BJ (cell line): ENCODE data around the gene HMCN1. TPM values are rescaled to one million over a fixed set of nuclear protein-coding genes. Genes with fewer than 3 reads are reported as not detected.

Experiments used
- CTCF ChIA-PET: fragments of 350-600 bp; formaldehyde crosslinking; extraction: SDS; loops from one replicate; lab custom pipeline; 2021; ENCODE audit warnings: antibody characterized with exemption, inconsistent platforms; lab: Yijun Ruan, JAX
- POLR2A ChIA-PET: fragments of 300-600 bp; sonication (Branson Sonifier 250); formaldehyde crosslinking; extraction: SDS; loops from one replicate; lab custom pipeline; 2021; ENCODE audit warnings: antibody characterized with exemption; lab: Charles Lee
- DNase-seq: peaks from one replicate; pipeline ENCODE4 v3.0.0-alpha.2; 2011; ENCODE audit warnings: low read depth
- H3K27me3 ChIP-seq: 2 replicates; pipeline ENCODE4 v1.6.0; 2011; ENCODE audit warnings: low read length; ENCODE audit not compliant: control insufficient read depth, insufficient read depth
- H3K36me3 ChIP-seq: 2 replicates; pipeline ENCODE4 v1.5.1; 2011; ENCODE audit warnings: low read length; ENCODE audit not compliant: control insufficient read depth, insufficient read depth
- H3K4me3 ChIP-seq: 2 replicates; pipeline ENCODE4 v1.5.1; 2011; ENCODE audit warnings: low read depth, mild to moderate bottlenecking, control low read depth, low read length
- polyA plus RNA-seq: library from polyadenylated mRNA; depleted of rRNA; stranded (reverse); fragments of >200 nt; gene quantifications from 2 replicates; pipeline ENCODE4 v1.2.3, GENCODE V29; 2011
- TF ChIP-seq, protein P1 (sequence below): IDR thresholded peaks from 2 replicates; pipeline ENCODE4 v1.5.1; 2011; ENCODE audit warnings: low read depth, mild to moderate bottlenecking, control low read depth, inconsistent platforms, low read length, moderate library complexity; ENCODE audit not compliant: insufficient read depth

Gene HMCN1
- polyA plus RNA-seq, 1 experiment, result 13.3 TPM

DNA sequence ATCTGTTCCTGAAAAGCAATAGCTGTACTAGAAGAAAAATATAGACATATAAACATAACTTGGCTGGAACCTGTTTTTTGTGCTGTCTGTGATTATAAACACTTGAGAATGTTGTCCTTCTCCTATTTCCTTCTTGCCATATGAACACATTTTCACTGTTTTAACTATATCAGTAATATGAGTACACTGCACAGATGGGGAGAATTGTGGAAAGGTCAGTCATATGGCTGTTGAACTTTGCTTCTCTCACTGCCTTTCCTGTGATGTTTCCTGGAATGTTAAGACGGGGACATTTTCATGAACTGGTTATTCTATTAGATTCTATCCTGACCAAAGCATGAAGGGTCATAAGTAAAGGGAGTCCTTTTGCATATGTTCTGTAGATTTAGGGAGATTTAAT lies 24.9 kb downstream of the HMCN1 start:
- TF ChIP-seq, protein P1, sequence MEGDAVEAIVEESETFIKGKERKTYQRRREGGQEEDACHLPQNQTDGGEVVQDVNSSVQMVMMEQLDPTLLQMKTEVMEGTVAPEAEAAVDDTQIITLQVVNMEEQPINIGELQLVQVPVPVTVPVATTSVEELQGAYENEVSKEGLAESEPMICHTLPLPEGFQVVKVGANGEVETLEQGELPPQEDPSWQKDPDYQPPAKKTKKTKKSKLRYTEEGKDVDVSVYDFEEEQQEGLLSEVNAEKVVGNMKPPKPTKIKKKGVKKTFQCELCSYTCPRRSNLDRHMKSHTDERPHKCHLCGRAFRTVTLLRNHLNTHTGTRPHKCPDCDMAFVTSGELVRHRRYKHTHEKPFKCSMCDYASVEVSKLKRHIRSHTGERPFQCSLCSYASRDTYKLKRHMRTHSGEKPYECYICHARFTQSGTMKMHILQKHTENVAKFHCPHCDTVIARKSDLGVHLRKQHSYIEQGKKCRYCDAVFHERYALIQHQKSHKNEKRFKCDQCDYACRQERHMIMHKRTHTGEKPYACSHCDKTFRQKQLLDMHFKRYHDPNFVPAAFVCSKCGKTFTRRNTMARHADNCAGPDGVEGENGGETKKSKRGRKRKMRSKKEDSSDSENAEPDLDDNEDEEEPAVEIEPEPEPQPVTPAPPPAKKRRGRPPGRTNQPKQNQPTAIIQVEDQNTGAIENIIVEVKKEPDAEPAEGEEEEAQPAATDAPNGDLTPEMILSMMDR, result no peak
- CTCF ChIA-PET, result interaction anchor here (0.8 kb wide), 1 partner anchor 423 kb away, joined by 3 read pairs; no protein-coding TSS in a partner anchor

DNA sequence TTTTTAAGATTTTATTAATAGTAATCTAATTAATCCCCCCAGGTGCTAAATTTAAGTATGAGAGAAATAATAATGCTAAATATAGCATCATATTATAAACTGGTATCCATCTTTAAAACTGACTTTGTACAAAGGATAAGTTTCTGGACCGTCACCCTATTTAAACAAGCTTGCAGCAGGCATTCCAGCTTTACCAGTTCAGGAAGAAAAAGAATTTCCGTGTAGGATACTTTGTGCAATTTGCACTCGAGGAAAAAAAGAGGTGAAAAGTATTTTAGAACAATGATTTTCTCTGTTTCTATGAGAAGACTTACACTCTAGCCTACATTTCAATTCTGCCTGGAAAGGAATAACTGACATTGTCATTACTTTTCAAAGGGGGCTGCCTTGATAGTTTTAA lies 27.6 kb downstream of the HMCN1 start:
- no peaks in the 10 kb centered on the region for H3K36me3 ChIP-seq
- POLR2A ChIA-PET, result no interaction called here

More for the DNA sequence above, 24.9 kb downstream of the HMCN1 start:
- no peak overlapping the region for H3K4me3 ChIP-seq
- POLR2A ChIA-PET, result no interaction called here
- no peaks in the 10 kb centered on the region for H3K36me3 ChIP-seq
- H3K27me3 ChIP-seq, result no peaks in the 10 kb centered on the region
- DNase-seq, result no peak

DNA sequence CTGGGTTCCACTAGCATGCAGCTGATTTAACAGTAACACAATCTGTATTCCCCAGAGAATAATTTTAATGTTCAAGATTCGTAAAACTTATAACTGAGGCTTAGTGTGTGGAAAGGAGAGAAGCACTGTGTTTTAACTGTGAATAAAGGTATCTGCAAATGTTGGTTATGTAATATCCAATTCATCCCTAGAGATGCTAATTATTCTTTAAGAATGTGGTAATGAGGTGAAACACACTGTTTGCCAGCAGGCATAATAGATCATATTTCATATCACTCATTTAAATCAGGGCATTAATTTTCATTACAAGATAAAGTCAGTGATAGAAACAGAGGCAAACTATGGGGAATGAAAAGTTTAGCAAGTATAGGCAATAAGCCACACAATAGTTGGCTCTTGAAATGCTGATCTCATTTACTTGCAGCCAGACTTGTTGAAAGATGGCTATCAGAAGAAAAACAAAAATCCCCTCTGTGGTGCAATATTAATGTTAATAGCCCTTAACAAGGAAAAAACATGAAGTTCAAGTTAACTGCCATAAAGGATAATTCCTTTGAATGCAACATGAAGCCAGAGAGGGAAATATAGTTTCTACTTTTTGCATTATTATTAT lies 33.4 kb downstream of the HMCN1 start:
- TF ChIP-seq, protein P1, result no peak
- H3K36me3 ChIP-seq, result no peaks in the 10 kb centered on the region
- ChIA-PET POLR2A (no interaction called here), CTCF (interaction anchor here (0.6 kb wide), 1 partner anchor 205 kb away, joined by 3 read pairs; no protein-coding TSS in a partner anchor)
- H3K4me3 ChIP-seq, result no peak overlapping the region
- no peak for DNase-seq
- no peaks in the 10 kb centered on the region for H3K27me3 ChIP-seq

More for the DNA sequence above, 27.6 kb downstream of the HMCN1 start:
- DNase-seq, result no peak
- Histone ChIP-seq H3K4me3 (no peak overlapping the region), H3K27me3 (no peaks in the 10 kb centered on the region)
- CTCF ChIA-PET, result interaction anchor here (1.0 to 1.4 kb wide), 2 partner anchors 9 to 10 kb away, joined by 3 to 4 read pairs; no protein-coding TSS in a partner anchor
- TF ChIP-seq, protein P1, result no peak

DNA sequence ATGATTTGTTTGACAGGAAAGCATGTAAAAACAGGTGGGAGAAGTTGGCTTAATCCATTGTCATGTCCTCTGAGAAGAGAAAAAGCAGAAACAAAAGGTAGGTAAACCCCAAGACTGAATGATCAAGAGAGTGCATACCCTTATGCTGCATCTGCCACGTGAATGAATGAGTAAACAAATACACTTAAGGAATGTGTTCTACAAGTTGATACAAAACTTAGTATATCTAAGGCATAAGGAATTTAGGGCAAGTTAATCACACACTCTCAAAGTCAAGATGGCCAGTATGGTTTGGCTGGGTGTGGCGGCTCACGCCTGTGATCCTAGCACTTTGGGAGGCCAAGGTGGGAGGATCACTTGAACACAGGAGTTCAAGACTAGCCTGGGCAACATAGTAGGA lies 34.2 kb downstream of the HMCN1 start:
- TF ChIP-seq, protein P1, result no peak
- Histone ChIP-seq H3K4me3 (no peak overlapping the region), H3K36me3 (no peaks in the 10 kb centered on the region), H3K27me3 (no peaks in the 10 kb centered on the region)
- CTCF ChIA-PET, result no interaction called here
- POLR2A ChIA-PET, result no interaction called here
- DNase-seq, result no peak

DNA sequence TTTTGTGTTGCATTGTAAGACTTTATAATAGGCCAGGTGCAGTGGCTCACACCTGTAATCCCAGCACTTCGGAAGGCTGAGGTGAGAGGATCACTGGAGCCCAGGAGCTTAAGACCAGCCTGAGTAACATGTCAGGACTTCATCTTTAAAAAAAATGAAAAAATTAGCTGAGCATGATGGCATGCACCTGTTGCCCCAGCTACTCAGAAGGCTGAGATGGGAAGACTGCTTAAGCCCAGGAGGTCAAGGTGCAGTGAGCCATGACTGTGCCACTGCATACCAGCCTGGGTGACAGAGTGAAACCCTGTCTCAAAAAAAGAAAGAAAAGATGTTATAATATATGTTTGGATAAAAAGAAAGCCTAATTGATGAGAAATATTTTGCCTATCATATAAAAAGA lies 34.9 kb downstream of the HMCN1 start:
- no peak overlapping the region for H3K4me3 ChIP-seq
- ChIA-PET POLR2A (no interaction called here), CTCF (no interaction called here)
- no peaks in the 10 kb centered on the region for H3K27me3 ChIP-seq
- TF ChIP-seq, protein P1, result no peak
- DNase-seq, result no peak
- no peaks in the 10 kb centered on the region for H3K36me3 ChIP-seq
